IMR-90 (cell line): ENCODE measurements around the gene UBTD1. TPM values are rescaled to one million over a fixed set of nuclear protein-coding genes. Genes with fewer than 3 reads are reported as not detected.

Experiments
- ATAC-seq: fragments of 200-7000 bp; cut with Tn5 transposase; 2 replicates; pipeline ENCODE4 v1.9.1; 2020; ENCODE audit warnings: low read depth, mild to moderate bottlenecking, moderate library complexity
- BruUV-seq: library from RNA; stranded (reverse); fragments of 400-500 nt; replicated peaks from 2 replicates; lab custom pipeline; 2021; lab: Mats Ljungman, UMichigan
- CTCF ChIA-PET: fragments of 300-600 bp; formaldehyde crosslinking; extraction: SDS; loops from one replicate; lab custom pipeline; 2021; ENCODE audit warnings: antibody characterized with exemption; lab: Yijun Ruan, JAX
- POLR2A ChIA-PET: fragments of 300-600 bp; sonication (Branson Sonifier 250); formaldehyde crosslinking; loops from one replicate; lab custom pipeline; 2022; ENCODE audit warnings: antibody characterized with exemption; ENCODE audit not compliant: unreplicated experiment; lab: Charles Lee
- DNase-seq: peaks from one replicate; pipeline ENCODE4 v3.0.0; 2013
- H2AFZ ChIP-seq: replicated peaks from 2 replicates; pipeline ENCODE3; 2013; ENCODE audit warnings: low read length, mild to moderate bottlenecking; ENCODE audit not compliant: poor library complexity
- H2AK5ac ChIP-seq: 2 replicates; pipeline ENCODE4 v1.6.1; 2013; ENCODE audit warnings: low read depth, low read length, inconsistent platforms
- H2AK9ac ChIP-seq: replicated peaks from 2 replicates; pipeline ENCODE3; 2013; ENCODE audit warnings: mild to moderate bottlenecking, low read depth, low read length, moderate library complexity; ENCODE audit not compliant: poor library complexity
- H2BK120ac ChIP-seq: 2 replicates; pipeline ENCODE4 v1.6.1; 2013; ENCODE audit warnings: low read depth, low read length, inconsistent platforms
- H2BK15ac ChIP-seq: 3 replicates; pipeline ENCODE4 v1.6.1; 2013; ENCODE audit warnings: low read depth, low read length, inconsistent platforms
- H2BK20ac ChIP-seq: 2 replicates; pipeline ENCODE4 v1.6.1; 2013; ENCODE audit warnings: low read depth, mild to moderate bottlenecking, inconsistent platforms, low read length, moderate library complexity
- H2BK5ac ChIP-seq: 2 replicates; pipeline ENCODE4 v1.6.1; 2013; ENCODE audit warnings: mild to moderate bottlenecking, low read depth, low read length, inconsistent platforms; ENCODE audit not compliant: poor library complexity, severe bottlenecking
- H3K14ac ChIP-seq: replicated peaks from 2 replicates; pipeline ENCODE4 v1.6.1; 2013; ENCODE audit warnings: low read depth, low read length, inconsistent platforms
- H3K18ac ChIP-seq: 2 replicates; pipeline ENCODE4 v1.6.1; 2013; ENCODE audit warnings: low read depth, low read length, control low read depth
- H3K23ac ChIP-seq: 2 replicates; pipeline ENCODE4 v1.6.1; 2013; ENCODE audit warnings: low read depth, low read length, inconsistent platforms
- H3K27ac ChIP-seq: 2 replicates; pipeline ENCODE4 v1.5.1; 2013; ENCODE audit warnings: mild to moderate bottlenecking, control low read depth, low read length; ENCODE audit not compliant: insufficient read depth
- H3K27me3 ChIP-seq: 2 replicates; pipeline ENCODE4 v1.6.1; 2013; ENCODE audit warnings: low read length; ENCODE audit not compliant: control insufficient read depth, insufficient read depth
- H3K36me3 ChIP-seq: 2 replicates; pipeline ENCODE4 v1.6.1; 2013; ENCODE audit warnings: low read length, mixed read lengths; ENCODE audit not compliant: control insufficient read depth, insufficient read depth
- H3K4ac ChIP-seq: 2 replicates; pipeline ENCODE4 v1.6.1; 2013; ENCODE audit warnings: low read depth, low read length, inconsistent platforms
- H3K4me1 ChIP-seq: 2 replicates; pipeline ENCODE4 v1.6.1; 2013; ENCODE audit warnings: low read length, mixed read lengths; ENCODE audit not compliant: control insufficient read depth, insufficient read depth
- H3K4me2 ChIP-seq: 2 replicates; pipeline ENCODE4 v1.6.1; 2013; ENCODE audit warnings: low read depth, mild to moderate bottlenecking, control low read depth, low read length, moderate library complexity
- H3K4me3 ChIP-seq: 2 replicates; pipeline ENCODE4 v1.5.1; 2013; ENCODE audit warnings: low read depth, mild to moderate bottlenecking, control low read depth, low read length, moderate library complexity; ENCODE audit not compliant: insufficient read depth
- H3K56ac ChIP-seq: 2 replicates; pipeline ENCODE4 v1.6.1; 2013; ENCODE audit warnings: low read length, inconsistent platforms; ENCODE audit not compliant: insufficient read depth; ENCODE audit errors: extremely low read depth
- H3K79me1 ChIP-seq, 2 experiments: 2 replicates each; pipeline ENCODE4 v1.6.1; 2013; ENCODE audit warnings: low read length in 2 of 2, inconsistent platforms in 1 of 2, low read depth in 1 of 2
- H3K9ac ChIP-seq: 2 replicates; pipeline ENCODE4 v1.6.1; 2013; ENCODE audit warnings: low read depth, low read length, control low read depth
- H3K9me1 ChIP-seq: 2 replicates; pipeline ENCODE4 v1.6.1; 2013; ENCODE audit warnings: low read length, inconsistent platforms; ENCODE audit not compliant: insufficient read depth
- H3K9me3 ChIP-seq: 2 replicates; pipeline ENCODE4 v1.6.1; 2013; ENCODE audit warnings: low read length; ENCODE audit not compliant: control insufficient read depth, insufficient read depth
- H4K20me1 ChIP-seq: 2 replicates; pipeline ENCODE4 v1.6.1; 2013; ENCODE audit warnings: low read length, inconsistent platforms; ENCODE audit not compliant: insufficient read depth
- H4K5ac ChIP-seq: 2 replicates; pipeline ENCODE4 v1.6.1; 2013; ENCODE audit warnings: mild to moderate bottlenecking, low read depth, low read length, control low read depth
- H4K8ac ChIP-seq, 2 experiments: 2 replicates each; pipeline ENCODE4 v1.6.1; 2013; ENCODE audit warnings: low read depth in 2 of 2, low read length in 2 of 2, control low read depth in 1 of 2, inconsistent platforms in 1 of 2
- H4K91ac ChIP-seq: 2 replicates; pipeline ENCODE4 v1.6.1; 2013; ENCODE audit warnings: low read depth, low read length, inconsistent platforms; ENCODE audit not compliant: insufficient read depth
- BHLHE40 ChIP-seq: fragments of 150-350 bp; IDR thresholded peaks from 2 replicates; pipeline ENCODE4 v1.6.1; 2016; ENCODE audit warnings: mild to moderate bottlenecking, low read depth, low read length
- CEBPB ChIP-seq: IDR thresholded peaks from 2 replicates; pipeline ENCODE4 v1.6.1; 2012; ENCODE audit warnings: low read depth, low read length, improper control_type of control experiment
- CHD1 ChIP-seq: IDR thresholded peaks from 2 replicates; pipeline ENCODE4 v1.6.1; 2012; ENCODE audit warnings: low read depth, low read length, improper control_type of control experiment
- FOS ChIP-seq: fragments of 150-350 bp; IDR thresholded peaks from 2 replicates; pipeline ENCODE4 v1.6.1; 2016; ENCODE audit warnings: low read depth, low read length
- MAFK ChIP-seq: IDR thresholded peaks from 2 replicates; pipeline ENCODE4 v1.6.1; 2012; ENCODE audit warnings: low read depth, low read length, improper control_type of control experiment
- MAZ ChIP-seq: IDR thresholded peaks from 2 replicates; pipeline ENCODE4 v1.6.1; 2012; ENCODE audit warnings: low read depth, mild to moderate bottlenecking, low read length, improper control_type of control experiment, moderate library complexity, borderline replicate concordance
- MXI1 ChIP-seq: IDR thresholded peaks from 2 replicates; pipeline ENCODE4 v1.6.1; 2012; ENCODE audit warnings: low read depth, mild to moderate bottlenecking, low read length, moderate library complexity, borderline replicate concordance
- NFE2L2 ChIP-seq: fragments of 150-350 bp; IDR thresholded peaks from 2 replicates; pipeline ENCODE4 v1.6.1; 2016; ENCODE audit warnings: low read depth, mild to moderate bottlenecking, low read length
- POLR2A ChIP-seq: IDR thresholded peaks from 2 replicates; pipeline ENCODE4 v1.6.1; 2012; ENCODE audit warnings: mild to moderate bottlenecking, low read depth, low read length
- RAD21 ChIP-seq: IDR thresholded peaks from 2 replicates; pipeline ENCODE4 v1.6.1; 2012; ENCODE audit warnings: low read length, improper control_type of control experiment
- RCOR1 ChIP-seq: IDR thresholded peaks from 2 replicates; pipeline ENCODE4 v1.6.1; 2012; ENCODE audit warnings: mild to moderate bottlenecking, low read length, improper control_type of control experiment; ENCODE audit not compliant: insufficient replicate concordance
- RFX5 ChIP-seq: IDR thresholded peaks from 2 replicates; pipeline ENCODE4 v1.8.0; 2012; ENCODE audit warnings: low read depth, mild to moderate bottlenecking, low read length, moderate library complexity
- SMC3 ChIP-seq: fragments of 150-350 bp; IDR thresholded peaks from 2 replicates; pipeline ENCODE4 v1.6.1; 2016; ENCODE audit warnings: low read depth, mild to moderate bottlenecking, antibody characterized with exemption, low read length, moderate library complexity
- USF2 ChIP-seq: fragments of 150-350 bp; IDR thresholded peaks from 2 replicates; pipeline ENCODE4 v1.6.1; 2017; ENCODE audit warnings: mild to moderate bottlenecking, antibody characterized with exemption, low read length, low read depth
- WGBS, 2 experiments: methylation state at CpG; one replicate each; pipeline versions ENCODE4 v1.1.5 to v1.1.7; 2013; ENCODE audit warnings: missing lambda C conversion rate in 2 of 2; ENCODE audit not compliant: insufficient read length in 1 of 2; ENCODE audit errors: extremely low coverage in 2 of 2; 5-methylcytosine and 5-hydroxymethylcytosine counted together
- dilution Hi-C: fragments of 300-500 bp; cut with HindIII; formaldehyde crosslinking; loops from one replicate; pipeline ENCODE4 v1.14.3; 2018; ENCODE audit warnings: low sequenced_read_pairs; ENCODE audit not compliant: unreplicated experiment
- in situ Hi-C: fragments of 300-500 bp; cut with MboI; formaldehyde crosslinking; loops from 3 replicates; pipeline ENCODE4 v1.14.3; 2019; ENCODE audit warnings: low sequenced_read_pairs, inconsistent platforms, mixed read lengths
- intact Hi-C: fragments of 100-400 bp; cut with micrococcal nuclease; formaldehyde crosslinking; loops from 2 replicates; pipeline ENCODE4 v1.10.0; 2022
- polyA plus RNA-seq, 3 experiments: library from polyadenylated mRNA; depleted of rRNA; stranded (reverse); fragments of >200 nt; gene quantifications; 2 replicates each; pipeline ENCODE4 v1.2.3, GENCODE V29; 2012; ENCODE audit warnings: low replicate concordance in 1 of 3
- total RNA-seq: library from RNA; depleted of rRNA; stranded (reverse); fragments of >200 nt; gene quantifications from 2 replicates; pipeline ENCODE4 v1.2.3, GENCODE V29; 2012
- TF ChIP-seq, protein P1 (sequence below): conservative IDR thresholded peaks from 2 replicates; pipeline ENCODE4 v1.5.1; 2012; ENCODE audit warnings: mild to moderate bottlenecking, low read depth, low read length, improper control_type of control experiment
- TF ChIP-seq, protein P2 (sequence below): fragments of 150-350 bp; IDR thresholded peaks from 2 replicates; pipeline ENCODE4 v1.6.1; 2016; ENCODE audit warnings: low read depth, mild to moderate bottlenecking, low read length, moderate library complexity, borderline replicate concordance

UBTD1 gene
- total and polyA plus RNA-seq, 2 of the 4 experiments (the other 2 are of a cell fraction), result 21.9 to 44.9 TPM

- Histone ChIP-seq H2AK5ac (no peak overlapping the region), H3K4me2 (no peak overlapping the region)
- POLR2A ChIA-PET, result no interaction called here
Observed at GRCh38 chr10:97452352-97452751, 46.4 kb upstream of the UBTD1 start.

More at GRCh38 chr10:97452352-97452751, 46.4 kb upstream of the UBTD1 start:
- no peak overlapping the region for H4K91ac ChIP-seq
- H3K18ac ChIP-seq, result no peak overlapping the region
- no peak overlapping the region for H3K23ac ChIP-seq
- no peak overlapping the region for H2BK15ac ChIP-seq
- peaks cover 2% of the 10 kb centered on the region; the same call in 1 of the 2 replicates for H3K4me1 ChIP-seq
- dilution Hi-C loops (no loop called here), intact Hi-C loops (no loop called here), in situ Hi-C loops (no loop called here)
- ATAC-seq, result no peak
- H3K4ac ChIP-seq, result no peak overlapping the region
- no peak overlapping the region for H2BK20ac ChIP-seq
- H2AK9ac ChIP-seq, result no peak overlapping the region
- H4K8ac ChIP-seq, result no peak overlapping the region
- no peak overlapping the region for H4K5ac ChIP-seq
- no peaks in the 10 kb centered on the region for H3K27me3 ChIP-seq
- no peak overlapping the region for H3K9ac ChIP-seq
- peaks cover 48% of the 10 kb centered on the region for H4K20me1 ChIP-seq
- H2BK120ac ChIP-seq, result no peak overlapping the region
- H2AFZ ChIP-seq, result no peak overlapping the region
- H3K9me1 ChIP-seq, result peaks cover 19% of the 10 kb centered on the region
- H3K36me3 ChIP-seq, result peaks cover 56% of the 10 kb centered on the region
- H3K14ac ChIP-seq, result no peak overlapping the region
- BruUV-seq, result no TSS peak
- no peak overlapping the region for H3K4me3 ChIP-seq
- WGBS, 2 experiments, result 100% methylated on average over 1 of the region's 6 CpGs; no CpG with 5 or more reads in 1 of the 2 experiments
- CTCF ChIA-PET, result no interaction called here
- no peak overlapping the region for H3K27ac ChIP-seq
- TF ChIP-seq BHLHE40 (no peak), CEBPB (no peak), USF2 (no peak), CHD1 (no peak), MXI1 (no peak), RAD21 (no peak), RCOR1 (no peak), MAFK (no peak), SMC3 (no peak), FOS (no peak), POLR2A (no peak), RFX5 (no peak), NFE2L2 (no peak), MAZ (no peak)
- TF ChIP-seq, protein P1, sequence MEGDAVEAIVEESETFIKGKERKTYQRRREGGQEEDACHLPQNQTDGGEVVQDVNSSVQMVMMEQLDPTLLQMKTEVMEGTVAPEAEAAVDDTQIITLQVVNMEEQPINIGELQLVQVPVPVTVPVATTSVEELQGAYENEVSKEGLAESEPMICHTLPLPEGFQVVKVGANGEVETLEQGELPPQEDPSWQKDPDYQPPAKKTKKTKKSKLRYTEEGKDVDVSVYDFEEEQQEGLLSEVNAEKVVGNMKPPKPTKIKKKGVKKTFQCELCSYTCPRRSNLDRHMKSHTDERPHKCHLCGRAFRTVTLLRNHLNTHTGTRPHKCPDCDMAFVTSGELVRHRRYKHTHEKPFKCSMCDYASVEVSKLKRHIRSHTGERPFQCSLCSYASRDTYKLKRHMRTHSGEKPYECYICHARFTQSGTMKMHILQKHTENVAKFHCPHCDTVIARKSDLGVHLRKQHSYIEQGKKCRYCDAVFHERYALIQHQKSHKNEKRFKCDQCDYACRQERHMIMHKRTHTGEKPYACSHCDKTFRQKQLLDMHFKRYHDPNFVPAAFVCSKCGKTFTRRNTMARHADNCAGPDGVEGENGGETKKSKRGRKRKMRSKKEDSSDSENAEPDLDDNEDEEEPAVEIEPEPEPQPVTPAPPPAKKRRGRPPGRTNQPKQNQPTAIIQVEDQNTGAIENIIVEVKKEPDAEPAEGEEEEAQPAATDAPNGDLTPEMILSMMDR, result no peak
- TF ChIP-seq, protein P2, sequence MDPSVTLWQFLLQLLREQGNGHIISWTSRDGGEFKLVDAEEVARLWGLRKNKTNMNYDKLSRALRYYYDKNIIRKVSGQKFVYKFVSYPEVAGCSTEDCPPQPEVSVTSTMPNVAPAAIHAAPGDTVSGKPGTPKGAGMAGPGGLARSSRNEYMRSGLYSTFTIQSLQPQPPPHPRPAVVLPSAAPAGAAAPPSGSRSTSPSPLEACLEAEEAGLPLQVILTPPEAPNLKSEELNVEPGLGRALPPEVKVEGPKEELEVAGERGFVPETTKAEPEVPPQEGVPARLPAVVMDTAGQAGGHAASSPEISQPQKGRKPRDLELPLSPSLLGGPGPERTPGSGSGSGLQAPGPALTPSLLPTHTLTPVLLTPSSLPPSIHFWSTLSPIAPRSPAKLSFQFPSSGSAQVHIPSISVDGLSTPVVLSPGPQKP, result no peak
- no peak overlapping the region for H2BK5ac ChIP-seq
- H3K9me3 ChIP-seq, result no peaks in the 10 kb centered on the region
- peaks cover 50 to 87% of the 10 kb centered on the region in 2 experiments for H3K79me1 ChIP-seq
- no peak for DNase-seq
- H3K56ac ChIP-seq, result no peak overlapping the region
